Measurements from ENCODE around the gene NRSN2. TPM values are rescaled to one million over a fixed set of nuclear protein-coding genes. Genes with fewer than 3 reads are reported as not detected.

NRSN2 gene
- total RNA-seq, result 10 to 100 TPM; 24.7 to 38.4 TPM
- 34.9 TPM for polyA plus RNA-seq (2013, experiment 1 of 2)
- 37.1 TPM for polyA plus RNA-seq (2013, experiment 2 of 2)
- long read RNA-seq, experiment 1, transcript NRSN2-202 (4 exons, 2,088 nt), result major isoform, 5 of 14 reads
- long read RNA-seq, experiment 1, partial matches to known transcripts, result 1 of 14 reads
- long read RNA-seq, experiment 1, other reads (novel, unspliced or antisense), result 8 of 14 reads
- long read RNA-seq, experiment 2, transcript NRSN2-202 (4 exons, 2,088 nt), result major isoform, 50 of 71 reads
- long read RNA-seq, experiment 2, transcript NRSN2-204 (3 exons, 846 nt), result minor isoform, 5 of 71 reads
- long read RNA-seq, experiment 2, partial matches to known transcripts, result 3 of 71 reads
- long read RNA-seq, experiment 2, other reads (novel, unspliced or antisense), result 10 of 71 reads
- long read RNA-seq, experiment 3, transcript NRSN2-201 (5 exons, 1,047 nt), result minor isoform, 5 of 71 reads
- long read RNA-seq, experiment 3, transcript NRSN2-202 (4 exons, 2,088 nt), result major isoform, 42 of 71 reads
- long read RNA-seq, experiment 3, transcript NRSN2-204 (3 exons, 846 nt), result minor isoform, 8 of 71 reads
- long read RNA-seq, experiment 3, partial matches to known transcripts, result 2 of 71 reads
- long read RNA-seq, experiment 3, other reads (novel, unspliced or antisense), result 14 of 71 reads
- long read RNA-seq, experiment 4, transcript NRSN2-202 (4 exons, 2,088 nt), result major isoform, 6 of 13 reads
- long read RNA-seq, experiment 4, partial matches to known transcripts, result 0 of 13 reads
- long read RNA-seq, experiment 4, other reads (novel, unspliced or antisense), result 2 of 13 reads

GRCh38 chr20:346640-347316 lies at the start of gene NRSN2:
TSS of gene NRSN2 (plus strand) at chr20:347111. CDS start at chr20:349644, 2,533 bp downstream.
- H3K27ac Mint-ChIP-seq, result peak within 1 kb of the TSS; percentile 93
- H3K4me3 Mint-ChIP-seq, result peak within 1 kb of the TSS; percentile 88
- TF ChIP-seq CTCF (conservative IDR thresholded peaks at IDR 0.05), result no peak
- Histone ChIP-seq H3K27me3 (ENCODE audit: control insufficient read depth, insufficient read depth, low read length, poor library complexity, severe bottlenecking) (no peaks in the 10 kb centered on the region), H3K9me3 (ENCODE audit: control insufficient read depth, low read length) (no peaks in the 10 kb centered on the region), H3K9ac (ENCODE audit: extremely low read depth, low read length, poor library complexity, severe bottlenecking) (peak within 1 kb of the TSS; percentile 49), H3K36me3 (ENCODE audit: control insufficient read depth, insufficient read depth, low read length) (peaks cover 11% of the 10 kb centered on the region), H3K27ac (ENCODE audit: low read depth, low read length) (peak within 1 kb of the TSS; percentile 83), H3K4me3 (ENCODE audit: low read length) (peak within 1 kb of the TSS; percentile 87), H3K4me1 (ENCODE audit: control insufficient read depth, insufficient read depth, low read length) (peaks cover 3% of the 10 kb centered on the region)
- no peaks in the 10 kb centered on the region for H3K9me3 Mint-ChIP-seq
- peak; percentile 86 for DNase-seq
- H3K27me3 Mint-ChIP-seq (ENCODE audit: insufficient read depth), result peaks cover 30% of the 10 kb centered on the region
- H3K4me1 Mint-ChIP-seq, result peaks cover 13% of the 10 kb centered on the region
- peaks cover 5% of the 10 kb centered on the region for H3K36me3 Mint-ChIP-seq (ENCODE audit: low read depth)
- WGBS, 2 experiments (ENCODE audit: insufficient coverage in 1 of 2, insufficient read length in 1 of 2), result 0% methylated on average over 3 to 50 of the region's 50 CpGs

- Histone ChIP-seq H3K27ac (ENCODE audit: low read depth, low read length) (peak overlapping the region; percentile 69), H3K36me3 (ENCODE audit: control insufficient read depth, insufficient read depth, low read length) (peaks cover 3% of the 10 kb centered on the region), H3K9me3 (ENCODE audit: control insufficient read depth, low read length) (no peaks in the 10 kb centered on the region), H3K27me3 (ENCODE audit: control insufficient read depth, insufficient read depth, low read length, poor library complexity, severe bottlenecking) (no peaks in the 10 kb centered on the region), H3K9ac (ENCODE audit: extremely low read depth, low read length, poor library complexity, severe bottlenecking) (peak overlapping the region; percentile 75), H3K4me1 (ENCODE audit: control insufficient read depth, insufficient read depth, low read length) (peaks cover 9% of the 10 kb centered on the region), H3K4me3 (ENCODE audit: low read length) (peak overlapping the region; percentile 90)
- peak; percentile 73 for DNase-seq
- peaks cover 27% of the 10 kb centered on the region for H3K27me3 Mint-ChIP-seq (ENCODE audit: insufficient read depth)
- H3K4me3 Mint-ChIP-seq, result peak overlapping the region; percentile 96
- H3K36me3 Mint-ChIP-seq (ENCODE audit: low read depth), result peaks cover 9% of the 10 kb centered on the region
- WGBS, 2 experiments (ENCODE audit: insufficient coverage in 1 of 2, insufficient read length in 1 of 2), result 0 to 1% methylated on average over 53 to 75 of the region's 75 CpGs
- no peak for TF ChIP-seq CTCF (conservative IDR thresholded peaks at IDR 0.05)
- H3K4me1 Mint-ChIP-seq, result peaks cover 44% of the 10 kb centered on the region
- peaks cover 3% of the 10 kb centered on the region for H3K9me3 Mint-ChIP-seq
- peak overlapping the region; percentile 96 for H3K27ac Mint-ChIP-seq
These were observed 48.8 kb upstream of the NRSN2 start for GRCh38 chr20:297925-298775.

All from endodermal cell (in vitro differentiated cells).